Stimulated activated CD4-positive, alpha-beta T cell treated with anti-CD3 and anti-CD28 coated beads, Interleukin-1b, Interleukin-23, amount 100 ng/mL, for 1 hour (primary cell): ENCODE results near the gene PRRT1B.
"Not testable (repeated sequence)": the region's sequence is repeated elsewhere in the genome, so short reads cannot be mapped to it uniquely, and the experiment has no call there.

Experiments used
- DNase-seq, 2 donors: peaks; one replicate each; pipeline ENCODE4 v3.0.0-alpha.2; 2020; ENCODE audit warnings: low read depth in 2 of 2

The PRRT1B gene

GRCh38 chr9:131550465-131550864 lies 5.1 kb downstream of the PRRT1B start:
- not testable (repeated sequence) for DNase-seq

GRCh38 chr9:131552030-131552429 lies 6.7 kb downstream of the PRRT1B start:
- DNase-seq: no peak

GRCh38 chr9:131554087-131554842 lies 8.9 kb downstream of the PRRT1B start:
- no peak for DNase-seq

- DNase-seq: no peak
These were observed 9.6 kb downstream of the PRRT1B start for GRCh38 chr9:131554843-131555351.

GRCh38 chr9:131555841-131556673 lies 10.7 kb downstream of the PRRT1B start:
- no peak for DNase-seq

GRCh38 chr9:131557855-131558548 lies 12.7 kb downstream of the PRRT1B start:
- DNase-seq: no peak

GRCh38 chr9:131559421-131560000 lies 14.2 kb downstream of the PRRT1B start:
- DNase-seq: no peak

- DNase-seq: no peak
These were observed 17.0 kb downstream of the PRRT1B start for GRCh38 chr9:131562032-131562959.

GRCh38 chr9:131565369-131565768 lies 20.0 kb downstream of the PRRT1B start:
- no peak for DNase-seq

GRCh38 chr9:131566158-131566557 lies 20.8 kb downstream of the PRRT1B start:
- no peak for DNase-seq

- DNase-seq: no peak
These were observed 22.6 kb downstream of the PRRT1B start for GRCh38 chr9:131567910-131568309.

GRCh38 chr9:131574730-131575640 lies 29.7 kb downstream of the PRRT1B start:
- no peak for DNase-seq

GRCh38 chr9:131575946-131576853 lies 30.9 kb downstream of the PRRT1B start:
- no peak for DNase-seq

- DNase-seq: no peak
These were observed 32.0 kb downstream of the PRRT1B start for GRCh38 chr9:131577005-131578000.

GRCh38 chr9:131578021-131578420 lies 32.7 kb downstream of the PRRT1B start:
- no peak for DNase-seq

- DNase-seq: peak in 1 of 2 donors; percentile 12
These were observed 33.6 kb downstream of the PRRT1B start for GRCh38 chr9:131578731-131579504.
